ENCODE measurements around the gene TLE7. TPM values are rescaled to one million over a fixed set of nuclear protein-coding genes. Genes with fewer than 3 reads are reported as not detected.

Gene TLE7
- total and polyA plus RNA-seq, 2 of the 8 experiments (the other 6 are each of a cell fraction or from before 2014, with no cell fraction given): 0.03 TPM; not detected in 1

- TF ChIP-seq BACH1 (IDR thresholded peaks at IDR 0.05; ENCODE audit: low read length) (no peak), SRF (IDR thresholded peaks at IDR 0.05; ENCODE audit: low read depth, low read length) (no peak), RBBP5 (IDR thresholded peaks at IDR 0.05; ENCODE audit: borderline replicate concordance, low read depth, low read length) (no peak), TAF7 (optimal IDR thresholded peaks at IDR 0.05; ENCODE audit: borderline replicate concordance, low read depth, low read length) (no peak), CTBP2 (IDR thresholded peaks at IDR 0.05; ENCODE audit: borderline replicate concordance, insufficient read depth, insufficient read length, low read length) (no peak), JUND (IDR thresholded peaks at IDR 0.05; ENCODE audit: low read length) (no peak), RXRA (IDR thresholded peaks at IDR 0.05; ENCODE audit: insufficient read depth, low read depth, low read length) (no peak)
Observed at GRCh38 chr16:71429581-71429980, 12.3 kb downstream of the TLE7 start (continued).
